H1 (cell line): ENCODE measurements around the gene KLHL35. TPM values are rescaled to one million over a fixed set of nuclear protein-coding genes. Genes with fewer than 3 reads are reported as not detected.

Experiments used
- ATF2 ChIP-seq: IDR thresholded peaks from 2 replicates; pipeline ENCODE4 v1.6.1; 2012; ENCODE audit warnings: low read length, inconsistent platforms
- BACH1 ChIP-seq: IDR thresholded peaks from 2 replicates; pipeline ENCODE4 v1.6.1; 2012; ENCODE audit warnings: low read length, improper control_type of control experiment
- BCL11A ChIP-seq, 2 experiments: IDR thresholded peaks; one replicate each; pipeline ENCODE4 v1.6.1; 2011; ENCODE audit warnings: low read depth in 2 of 2, low read length in 2 of 2, mild to moderate bottlenecking in 2 of 2
- CTBP2 ChIP-seq: IDR thresholded peaks from 2 replicates; pipeline ENCODE4 v1.7.0; 2011; ENCODE audit warnings: borderline replicate concordance, mild to moderate bottlenecking, moderate library complexity, mixed read lengths, low read length; ENCODE audit not compliant: insufficient read depth, insufficient read length
- CTCF ChIP-seq, 3 experiments: IDR thresholded peaks; 1 replicate in 2 of 3; 2 replicates in 1 of 3; pipeline versions ENCODE4 v1.5.1 to v1.6.1; 2011; ENCODE audit warnings: low read length in 3 of 3, mild to moderate bottlenecking in 3 of 3, inconsistent platforms in 2 of 3, low read depth in 1 of 3, moderate library complexity in 1 of 3; ENCODE audit not compliant: insufficient read depth in 1 of 3; ENCODE audit errors: control extremely low read depth in 1 of 3
- FOSL1 ChIP-seq: IDR thresholded peaks from 2 replicates; pipeline ENCODE4 v1.6.1; 2011; ENCODE audit warnings: mild to moderate bottlenecking, low read depth, low read length, moderate library complexity; ENCODE audit not compliant: insufficient read depth
- KDM1A ChIP-seq: fragments of 200-600, 300-600 bp; sonication (generic); IDR thresholded peaks from 2 replicates; pipeline ENCODE4 v1.7.1; 2016; ENCODE audit warnings: mild to moderate bottlenecking, low read length, borderline replicate concordance
- KDM4A ChIP-seq: IDR thresholded peaks from one replicate; pipeline ENCODE4 v1.7.1; 2012; ENCODE audit warnings: low read depth, mild to moderate bottlenecking, moderate library complexity, low read length, inconsistent platforms; ENCODE audit not compliant: severe bottlenecking
- SRF ChIP-seq: IDR thresholded peaks from 2 replicates; pipeline ENCODE4 v1.6.1; 2011; ENCODE audit warnings: mild to moderate bottlenecking, low read depth, low read length, moderate library complexity
- ZNF274 ChIP-seq: IDR thresholded peaks from 2 replicates; pipeline ENCODE4 v1.7.0; 2012; ENCODE audit warnings: low read length, borderline replicate concordance; ENCODE audit errors: extremely low read depth
- polyA plus RNA-seq, 7 experiments: library from polyadenylated mRNA; depleted of rRNA in 3 of 7; stranded (reverse) in 5 of 7; unstranded in 2 of 7; fragments of >200 nt in 5 of 7; fragments of 200-250 nt in 2 of 7; gene quantifications; 1 replicate in 5 of 7; 2 replicates in 1 of 7; 4 replicates in 1 of 7; pipeline versions ENCODE4 v1.2.1 to v1.2.3, GENCODE V29; 2011 to 2013; ENCODE audit warnings: missing spikeins in 2 of 7, mixed read lengths in 2 of 7
- total RNA-seq: library from RNA; stranded (reverse); fragmentation: NEBNext Ultra II Directional; extraction: Animal tissue kit (Norgen Biotek cat#: 25700); gene quantifications from 2 replicates; pipeline ENCODE4 v1.2.1, GENCODE V29; 2021

KLHL35 gene
- total and polyA plus RNA-seq, 2 of the 8 experiments (the other 6 are each of a cell fraction or from before 2014, with no cell fraction given): 0.35 to 0.41 TPM

GRCh38 chr11:75399344-75400145, 33.5 kb downstream of the KLHL35 start, which contains the start of gene RPS3 (continued):
- TF ChIP-seq ZNF274: no peak
- no peak for TF ChIP-seq CTBP2
- TF ChIP-seq ATF2: peak; percentile 17; the same call in 1 of the 2 replicates
- no peak for TF ChIP-seq BCL11A (IDR thresholded peaks at IDR 0.05; ENCODE audit: low read depth in 2 of 2, low read length in 2 of 2)
- TF ChIP-seq KDM4A: peak; percentile 50
- TF ChIP-seq CTCF (IDR thresholded peaks at IDR 0.05; ENCODE audit: control extremely low read depth in 1 of 3, insufficient read depth in 1 of 3, low read depth in 1 of 3, low read length in 3 of 3): no peak
- 0 out of 2 replicates have a peak, but pooled peaks have one; percentile 10 for TF ChIP-seq FOSL1
- peak; percentile 50; the same call in 1 of the 2 replicates for TF ChIP-seq SRF
- no peak for TF ChIP-seq KDM1A
- TF ChIP-seq BACH1: no peak
